HG02763 (cell line): ENCODE results near the gene PTPRT.

Source experiments
- ATAC-seq: cut with Tn5 transposase; IDR thresholded peaks from one replicate; pipeline ENCODE4 v1.9.1; 2021; ENCODE audit warnings: mild to moderate bottlenecking, moderate library complexity; ENCODE audit not compliant: unreplicated experiment

Gene PTPRT

DNA sequence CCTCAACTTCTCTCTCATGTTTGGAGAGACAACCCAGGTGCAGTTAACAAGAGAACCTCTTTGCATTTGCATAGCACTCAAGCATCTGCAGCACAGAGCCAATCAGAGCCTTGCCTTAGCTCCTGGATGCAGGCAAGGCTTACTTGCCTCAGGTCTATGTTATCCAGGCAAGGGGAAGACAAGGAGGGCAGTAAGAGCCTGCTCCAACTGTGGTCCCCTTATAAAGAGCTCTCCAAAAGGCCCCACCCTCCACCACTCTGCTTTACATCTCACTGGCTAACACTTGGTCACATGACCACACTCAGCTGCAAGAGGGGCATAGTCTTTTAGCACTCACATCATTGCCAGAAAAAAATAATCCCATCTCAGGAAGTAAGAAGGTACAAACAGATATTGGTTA, 540.0 kb downstream of the PTPRT start:
- ATAC-seq = no peak

DNA sequence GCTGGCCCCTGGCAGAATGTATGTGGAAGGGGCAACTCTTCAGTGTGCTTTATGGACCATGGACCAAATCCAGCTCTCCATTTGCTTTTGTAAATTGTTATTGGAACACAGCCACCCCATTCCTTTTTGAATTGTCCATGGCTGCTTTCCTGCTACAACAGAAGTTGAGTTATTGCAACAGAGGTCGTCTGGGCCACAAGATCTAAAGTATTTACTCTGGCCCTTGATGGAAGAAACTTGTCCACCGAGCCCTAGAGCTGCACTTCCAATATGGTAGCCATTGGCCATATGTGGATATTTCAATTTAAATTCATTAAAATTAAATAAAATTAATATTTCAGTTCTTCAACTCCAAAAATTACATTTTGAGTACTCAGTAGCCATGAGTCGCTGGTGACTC, 543.5 kb downstream of the PTPRT start:
- ATAC-seq = no peak

DNA sequence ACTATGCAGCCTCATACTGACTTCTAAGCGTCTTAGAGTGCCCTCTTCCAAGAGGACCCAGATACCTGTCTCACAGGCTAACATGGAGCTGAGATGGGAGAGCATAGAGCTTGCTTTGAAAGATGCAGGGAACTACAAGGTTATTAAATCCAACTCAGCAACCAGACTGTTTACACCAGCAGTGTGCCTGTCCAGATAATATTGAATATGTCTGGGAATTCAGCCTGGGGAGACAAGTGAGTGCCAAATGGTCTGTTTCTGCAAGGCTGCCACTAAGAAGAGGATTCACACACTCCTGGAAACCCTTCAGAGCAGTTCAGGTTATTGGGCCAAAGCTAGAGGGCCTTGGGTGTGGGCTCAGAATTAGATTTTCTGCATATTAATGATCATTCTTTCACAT, 547.8 kb downstream of the PTPRT start:
- no peak for ATAC-seq

DNA sequence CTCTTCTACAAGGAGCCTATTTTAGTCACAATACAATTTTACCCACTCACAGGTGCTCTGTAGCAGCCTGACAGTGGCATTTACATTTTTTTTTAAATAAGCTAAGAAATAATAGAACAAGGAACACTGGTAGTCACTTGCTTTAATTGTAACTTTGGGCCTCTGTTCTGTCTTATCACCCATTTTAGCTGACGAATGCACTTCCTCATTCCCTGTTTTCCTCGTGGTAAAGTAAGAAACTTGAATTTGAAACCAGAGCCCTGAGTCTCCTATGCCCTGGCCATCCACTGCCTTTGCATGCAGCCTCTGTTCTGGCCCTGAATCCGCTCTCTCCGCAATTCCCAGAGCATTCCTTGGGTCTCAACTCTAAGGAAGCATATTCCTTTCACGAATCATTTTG, 550.6 kb downstream of the PTPRT start:
- no peak for ATAC-seq

DNA sequence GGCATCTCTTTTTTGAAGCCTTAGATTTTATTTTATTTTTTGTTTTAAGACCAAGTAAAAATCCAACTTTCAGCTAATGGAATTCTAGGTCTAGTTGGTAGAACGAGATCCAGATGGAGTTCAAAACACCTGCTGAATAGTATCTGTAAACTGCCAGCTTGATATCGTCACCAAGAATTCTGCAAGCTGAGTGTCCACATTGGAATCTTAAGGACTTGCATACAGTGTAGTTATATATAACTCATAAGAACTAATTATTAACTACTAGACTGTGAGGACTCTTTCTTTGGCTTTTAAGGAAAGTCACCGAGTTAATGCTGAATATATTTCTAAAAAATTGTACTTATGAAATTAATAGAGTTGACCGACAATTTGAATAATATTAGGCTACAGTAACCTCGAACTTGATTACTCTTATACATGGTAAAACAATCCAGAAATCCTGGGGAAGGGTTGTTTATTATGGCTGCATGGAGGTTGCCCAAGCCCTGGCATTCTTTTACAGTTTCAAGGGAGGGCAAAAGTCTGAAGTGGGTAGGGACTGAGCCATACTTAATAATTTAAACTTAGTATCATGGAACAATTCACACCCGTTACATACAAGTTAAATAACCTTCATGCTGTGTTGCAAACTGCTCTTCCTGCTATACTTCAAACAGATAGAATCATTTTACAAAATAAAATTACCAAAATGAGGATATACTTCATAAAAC, 553.9 kb downstream of the PTPRT start:
- ATAC-seq = no peak

DNA sequence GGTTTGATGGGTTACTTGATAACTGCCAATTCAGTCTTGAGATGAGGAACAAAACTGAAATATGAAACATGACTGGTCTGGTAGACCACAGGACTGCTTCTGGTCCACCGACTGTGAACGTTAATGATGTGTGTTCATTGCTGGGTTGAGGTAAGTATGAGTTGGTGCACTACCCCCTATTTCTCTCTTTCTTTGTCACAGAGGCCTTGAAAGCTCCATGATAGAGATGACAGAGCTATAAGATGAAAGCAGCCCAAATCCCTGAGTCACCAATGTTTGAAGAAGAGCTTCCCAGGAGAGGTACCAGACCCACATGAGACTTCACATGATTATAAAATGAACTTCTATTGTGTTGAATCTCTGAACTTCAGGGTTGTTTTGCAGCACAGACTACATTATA, 555.5 kb downstream of the PTPRT start:
- ATAC-seq = no peak

DNA sequence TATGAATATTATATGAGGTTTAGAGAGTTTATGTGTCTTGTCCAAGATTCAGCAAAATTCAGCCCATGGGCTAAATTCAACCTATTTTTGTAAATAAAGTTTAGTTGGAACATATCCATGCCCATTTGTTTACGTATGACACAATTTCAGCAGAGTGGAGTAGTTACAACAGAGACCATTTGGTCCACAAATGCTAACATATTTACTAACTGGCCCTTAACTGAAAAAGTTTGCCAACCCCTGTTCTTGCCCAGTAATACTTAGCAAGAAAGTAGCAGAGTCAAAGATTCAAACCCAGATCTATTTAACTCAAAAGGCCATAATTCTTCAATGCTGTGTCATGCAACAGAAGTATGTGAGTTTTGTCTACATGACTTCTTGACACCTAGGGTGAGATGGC, 561.0 kb downstream of the PTPRT start:
- no peak for ATAC-seq

DNA sequence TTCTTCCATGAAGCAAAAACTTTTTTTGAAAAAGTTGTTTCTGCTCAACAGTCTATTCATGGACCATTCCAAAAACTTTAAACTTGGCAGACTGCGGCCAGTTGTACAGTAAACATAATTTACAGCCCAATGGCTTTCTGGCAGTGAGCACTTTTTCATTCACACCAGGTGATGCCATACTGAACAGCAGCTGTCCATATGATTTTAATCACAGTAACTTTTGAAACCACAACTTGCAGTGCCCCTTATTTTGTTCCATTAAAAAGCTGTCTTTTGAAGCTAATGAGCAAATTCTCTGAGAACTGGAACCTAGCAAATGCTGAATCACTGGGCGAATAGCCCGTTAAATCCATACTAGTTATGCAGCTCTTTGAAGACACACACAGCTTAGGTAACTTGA, 576.6 kb downstream of the PTPRT start:
- ATAC-seq = no peak

DNA sequence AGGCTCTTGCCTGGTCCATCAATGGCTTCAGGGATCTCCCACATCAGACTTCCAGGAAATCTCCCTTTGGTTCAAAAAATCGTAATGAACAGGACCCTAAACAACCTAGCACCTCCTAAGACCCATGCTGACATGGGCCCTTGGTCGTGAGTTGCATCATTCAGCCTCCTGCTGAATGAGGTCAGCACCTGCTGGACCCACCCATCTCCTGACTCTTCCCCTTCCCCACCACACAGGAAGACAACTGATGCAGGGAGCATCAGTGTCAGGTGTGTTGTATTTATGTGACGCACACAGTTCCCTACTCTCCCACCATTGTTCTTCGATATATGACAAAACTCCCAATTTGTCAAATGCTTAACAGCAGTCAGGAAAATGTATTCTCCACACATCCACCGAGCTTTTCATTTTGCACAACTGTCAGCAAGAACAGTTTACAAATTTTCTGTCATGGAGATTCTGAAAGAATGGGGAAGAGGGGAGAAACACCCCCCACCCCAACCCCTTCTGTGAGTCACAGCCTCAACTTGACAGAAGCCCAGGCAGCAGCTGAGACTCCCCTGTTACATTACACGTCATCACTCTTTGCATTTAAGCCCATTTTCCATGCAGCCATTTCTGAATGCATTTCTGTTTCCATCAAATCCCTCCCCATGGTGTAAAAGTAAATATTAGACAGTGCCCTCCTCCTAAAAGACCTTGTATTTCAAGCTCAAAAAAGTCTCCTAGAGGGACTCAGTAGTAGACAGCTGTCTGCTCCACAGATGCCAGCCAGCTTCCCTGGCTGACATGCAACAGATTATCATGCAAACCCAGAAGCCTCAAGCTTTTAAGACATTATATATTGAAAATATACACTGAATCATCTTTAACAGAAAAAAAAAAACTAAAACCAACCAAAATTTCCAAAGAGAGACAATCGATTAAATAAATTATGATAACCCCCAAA, 577.5 kb downstream of the PTPRT start:
- ATAC-seq = no peak

DNA sequence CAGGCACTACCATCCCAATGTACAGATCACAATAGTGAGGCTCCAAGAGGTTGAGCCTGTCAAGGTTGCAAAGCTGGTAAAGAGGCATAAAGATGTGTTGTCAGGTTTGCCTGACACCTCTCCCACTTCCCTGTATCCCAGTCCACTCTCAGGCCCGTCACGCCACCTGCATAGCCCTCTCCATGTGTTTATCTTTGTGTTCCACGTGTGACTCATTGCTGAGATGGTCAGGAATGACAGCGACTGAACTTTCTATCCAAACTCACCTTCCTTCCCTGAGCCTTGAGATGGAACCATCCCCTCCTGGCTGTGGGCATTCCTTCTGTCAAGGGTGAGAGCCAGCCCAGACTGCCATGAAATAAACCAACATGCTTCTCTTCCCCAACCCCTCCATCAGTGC, 578.3 kb downstream of the PTPRT start:
- no peak for ATAC-seq

DNA sequence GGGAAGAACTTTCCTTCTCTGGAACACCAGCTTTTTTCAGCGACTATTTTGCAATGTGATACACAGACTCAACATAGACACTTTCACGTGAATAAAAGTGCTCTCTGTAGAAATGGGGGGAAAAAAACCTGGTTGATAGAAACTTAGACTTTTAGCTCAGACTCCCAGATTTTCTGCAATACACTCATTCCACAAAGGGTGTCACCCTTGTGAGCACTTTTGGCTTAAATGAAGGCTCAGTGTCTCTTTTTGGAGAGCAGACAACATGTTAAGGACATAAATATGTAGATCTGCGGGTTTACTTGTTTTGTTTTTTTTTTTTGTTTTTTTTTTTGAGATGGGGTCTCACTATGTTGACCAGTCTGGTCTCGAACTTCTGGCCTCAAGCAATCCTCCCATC, 579.6 kb downstream of the PTPRT start:
- ATAC-seq = no peak

DNA sequence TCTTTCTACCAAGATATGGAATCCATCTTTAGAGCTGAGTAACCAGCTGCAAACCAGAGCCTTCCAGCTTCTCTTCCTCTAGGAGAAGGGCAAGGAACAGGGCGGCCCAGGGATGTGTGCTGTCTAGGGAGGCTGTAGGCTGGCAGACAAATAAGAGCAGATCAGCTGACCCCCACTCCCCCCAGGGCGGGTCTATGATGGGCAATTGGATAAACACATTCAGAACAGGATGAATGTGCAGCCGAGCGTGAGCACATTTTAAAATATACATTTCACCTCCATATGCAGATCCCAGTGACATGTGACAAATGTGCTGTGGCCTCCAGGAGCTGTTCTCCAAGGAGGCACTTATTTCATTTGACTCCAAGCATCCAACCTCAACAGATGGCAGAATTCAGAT, 580.1 kb downstream of the PTPRT start:
- no peak for ATAC-seq

DNA sequence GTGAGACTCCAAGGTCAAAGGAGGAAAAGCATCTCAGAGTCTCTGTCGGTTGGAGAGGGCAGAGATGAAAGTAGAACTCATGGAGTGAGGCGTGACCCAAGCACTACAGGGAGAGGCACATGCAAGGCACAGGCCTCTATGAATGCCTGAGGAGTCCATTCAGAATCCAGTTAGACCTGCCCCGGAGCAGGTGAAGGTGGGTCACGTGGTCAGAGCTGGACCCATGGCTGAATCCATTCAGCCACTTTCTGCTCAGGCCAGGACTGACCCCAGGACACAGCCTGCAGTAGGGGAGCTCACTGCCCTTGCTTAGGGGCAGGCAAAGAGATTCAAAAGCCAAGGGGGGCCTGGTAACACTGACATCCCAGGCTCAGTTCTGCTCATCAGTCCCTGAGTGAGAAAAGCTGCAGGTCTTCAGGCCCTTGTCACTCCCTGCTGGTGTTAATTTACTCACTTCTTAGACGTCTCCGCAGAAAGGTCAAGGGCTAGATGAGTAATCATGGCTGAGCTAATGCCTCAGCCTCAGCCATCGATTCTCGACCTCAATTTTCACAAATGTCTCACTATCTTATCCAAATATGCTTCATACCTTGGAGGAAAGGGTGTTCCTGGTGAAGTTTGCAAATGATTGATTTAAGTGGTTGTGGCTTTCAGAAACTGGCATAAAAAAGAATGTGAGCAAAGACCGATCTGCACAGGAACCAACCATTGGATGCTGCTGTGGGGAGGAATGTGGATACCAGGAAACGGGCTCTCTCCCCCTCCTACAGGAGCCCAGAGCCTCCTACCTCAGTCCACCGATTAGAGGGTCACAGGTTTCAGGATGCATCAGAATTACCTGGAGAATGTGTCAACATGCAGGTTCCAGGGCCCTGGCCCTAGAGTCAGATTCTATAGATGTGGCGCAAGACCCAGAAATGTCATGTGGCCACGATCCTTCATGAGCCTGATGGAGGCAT, 584.4 kb downstream of the PTPRT start:
- no peak for ATAC-seq

DNA sequence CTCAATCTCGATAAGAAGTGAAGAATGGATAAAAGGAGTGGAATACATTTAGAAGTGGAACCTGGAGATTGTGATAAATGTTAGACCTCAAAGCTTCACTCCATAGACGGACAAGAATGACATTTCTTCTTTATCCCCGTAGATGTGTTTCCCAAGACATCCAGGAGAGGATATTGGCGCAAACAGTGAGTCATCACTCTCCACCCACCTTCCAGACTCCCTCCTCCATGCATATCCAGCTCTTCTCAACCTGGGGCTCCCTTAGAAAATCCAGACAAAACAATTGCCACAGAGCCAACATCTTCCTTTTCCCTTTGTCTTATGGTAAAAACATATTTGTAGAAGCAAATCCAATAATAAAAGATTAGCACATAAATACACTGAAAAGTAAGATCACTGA, 586.1 kb downstream of the PTPRT start:
- ATAC-seq = no peak

DNA sequence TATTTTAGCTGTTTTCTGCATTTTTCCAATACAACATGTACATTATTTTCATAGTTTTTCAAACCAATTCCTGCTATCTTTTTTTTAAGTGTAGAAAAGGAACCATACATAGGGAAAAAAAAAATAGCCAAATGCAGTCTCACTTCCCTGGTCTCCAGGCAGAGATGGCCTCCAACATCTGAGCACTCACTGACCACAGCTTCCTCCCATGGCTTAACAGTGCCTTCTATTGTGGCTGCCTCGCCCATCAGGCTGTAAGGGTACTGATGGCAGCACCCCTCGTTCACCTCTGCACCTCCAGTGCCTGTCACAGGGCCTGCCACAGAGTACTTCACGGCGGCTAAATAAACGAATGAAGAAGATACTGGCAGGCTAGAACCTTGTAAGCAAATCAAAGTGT, 591.1 kb downstream of the PTPRT start:
- ATAC-seq = no peak

DNA sequence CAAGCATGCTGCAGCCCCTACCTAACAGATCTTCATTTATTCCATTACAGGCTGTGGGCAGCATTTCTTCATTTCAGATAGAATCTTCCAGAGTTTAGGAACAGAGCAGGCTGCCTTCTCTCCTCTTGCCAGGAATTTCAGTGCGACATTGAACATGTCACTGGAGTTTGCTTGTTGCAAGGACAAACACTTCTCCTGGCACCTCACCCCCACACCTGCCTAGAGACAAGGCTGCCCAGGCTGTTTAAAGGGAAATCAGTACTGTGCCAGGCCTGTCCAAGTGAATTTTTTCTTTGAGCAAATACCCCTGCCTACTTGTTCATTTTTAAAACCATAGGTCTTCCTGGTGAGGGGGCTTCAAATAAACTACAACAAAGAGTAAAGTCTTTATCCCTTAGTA, 594.1 kb downstream of the PTPRT start:
- no peak for ATAC-seq

DNA sequence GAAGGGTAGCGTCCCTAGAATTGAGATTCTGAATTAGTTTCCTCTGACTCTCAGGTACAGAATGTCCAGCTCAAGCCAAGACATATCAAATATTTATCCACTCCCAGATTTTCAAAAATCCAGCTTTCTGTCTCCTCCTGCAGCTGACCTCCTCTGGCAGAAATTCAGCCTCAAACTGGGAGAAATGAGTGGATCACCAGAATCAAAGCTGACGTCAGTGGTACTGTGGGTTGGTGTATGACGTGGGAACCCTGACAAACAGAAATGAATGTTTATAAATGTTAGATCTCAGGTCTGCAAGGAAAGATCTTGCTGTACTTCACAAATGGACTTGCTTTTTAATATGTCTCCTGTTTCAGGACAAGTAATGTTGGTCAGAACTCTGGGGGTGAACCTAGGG, 595.0 kb downstream of the PTPRT start:
- no peak for ATAC-seq

DNA sequence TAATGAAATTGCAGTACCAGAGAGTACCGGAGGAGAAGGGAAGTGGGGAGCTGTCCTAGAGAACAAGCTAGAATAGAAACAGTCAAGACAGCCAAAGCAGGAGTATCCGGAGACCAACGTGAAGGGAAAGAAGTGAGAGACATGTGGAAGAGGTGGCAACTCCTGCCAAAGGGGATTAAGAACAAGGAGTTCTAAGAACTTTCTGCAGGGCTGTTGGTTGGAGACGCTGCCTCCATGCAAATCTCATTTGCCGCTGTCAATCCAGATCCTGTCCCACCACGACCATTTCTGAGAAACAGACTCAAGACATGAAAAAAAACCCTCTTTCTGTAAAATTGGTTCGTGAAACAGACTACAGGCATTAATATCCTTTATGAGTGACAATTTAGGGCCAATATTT, 595.7 kb downstream of the PTPRT start:
- no peak for ATAC-seq

DNA sequence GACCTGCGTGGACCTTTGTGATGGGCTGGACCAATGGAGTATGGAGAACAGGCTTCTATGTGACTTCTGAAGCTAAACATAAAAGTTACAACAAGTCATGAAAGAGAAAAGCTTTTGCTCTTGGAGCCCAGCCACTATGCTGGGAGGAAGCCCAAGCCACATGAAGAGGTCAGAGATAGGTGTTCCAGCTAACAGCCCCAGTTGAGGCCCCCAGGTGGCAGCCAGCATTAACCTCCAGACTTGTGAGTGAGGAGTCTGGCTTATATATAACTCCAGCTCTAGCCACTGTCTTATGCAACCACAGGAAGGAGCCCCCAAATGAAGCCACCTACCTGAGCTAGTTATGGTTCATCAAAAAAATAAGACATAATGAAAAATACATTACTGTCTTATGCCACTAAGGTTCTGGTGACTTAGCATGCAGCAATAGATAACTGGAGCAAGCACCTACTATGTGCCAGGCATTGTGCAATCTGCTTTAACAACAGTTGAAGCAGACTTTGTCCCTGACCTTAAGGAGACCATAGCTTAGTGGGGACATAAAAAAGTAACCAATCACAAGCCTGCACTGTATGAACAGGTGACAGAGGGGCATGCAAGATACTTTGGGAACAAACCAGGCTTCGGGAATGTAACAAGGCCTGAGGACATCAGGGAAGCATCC, 599.6 kb downstream of the PTPRT start:
- no peak for ATAC-seq

DNA sequence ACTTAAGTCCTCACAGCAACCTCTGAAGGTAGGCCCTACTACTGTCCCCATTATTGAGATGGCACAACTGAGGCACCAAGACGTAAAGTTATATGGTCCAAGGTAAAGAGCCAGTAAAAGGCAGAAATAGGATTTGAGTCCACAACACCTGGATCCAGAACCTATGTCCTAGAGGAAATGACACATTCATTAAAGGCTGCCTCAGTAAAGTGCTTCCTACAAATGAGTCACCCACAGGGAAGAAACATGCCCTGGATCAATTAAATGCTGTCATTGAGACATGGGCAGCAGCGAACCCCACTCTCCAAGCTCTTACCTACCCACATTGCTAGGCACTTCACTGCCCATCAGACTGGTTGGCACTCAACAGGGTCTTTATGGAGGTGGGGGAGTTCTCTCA, 600.9 kb downstream of the PTPRT start:
- ATAC-seq = no peak

DNA sequence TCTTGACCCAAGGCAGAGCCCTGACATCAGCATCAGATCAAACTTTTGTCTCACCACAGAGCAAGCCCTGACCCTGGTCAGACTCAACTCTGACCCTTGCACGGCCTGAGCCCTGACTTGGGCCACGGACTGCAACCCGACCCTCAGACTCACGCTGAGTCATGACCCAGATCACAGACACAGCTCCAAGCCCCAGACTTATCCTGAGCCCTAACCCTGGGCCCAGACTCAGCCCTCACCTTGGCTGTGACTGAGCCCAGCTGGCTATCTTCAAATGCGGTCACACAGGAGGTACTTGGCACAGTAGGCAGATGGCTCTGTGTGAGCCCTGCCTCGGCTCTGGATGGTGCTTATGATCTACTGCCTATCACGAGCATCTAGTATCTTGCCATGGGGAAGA, 602.3 kb downstream of the PTPRT start:
- no peak for ATAC-seq
